Endodermal cell (in vitro differentiated cells): ENCODE results near the gene TNRC18. TPM values are rescaled to one million over a fixed set of nuclear protein-coding genes. Genes with fewer than 3 reads are reported as not detected.
A peak's percentile ranks its signal among the peaks of the same experiment; 100 is the strongest.

Experiments used
- DNase-seq: peaks from one replicate; pipeline ENCODE4 v3.0.0-alpha.2; 2017
- H3K27ac ChIP-seq: 2 replicates; pipeline ENCODE4 v1.5.1; 2013; ENCODE audit warnings: mild to moderate bottlenecking, low read depth, low read length, moderate library complexity
- H3K27me3 ChIP-seq: 2 replicates; pipeline ENCODE4 v1.6.1; 2013; ENCODE audit warnings: mild to moderate bottlenecking, low read length, moderate library complexity; ENCODE audit not compliant: insufficient read depth, control insufficient read depth, poor library complexity, severe bottlenecking
- H3K36me3 ChIP-seq: 2 replicates; pipeline ENCODE4 v1.7.0; 2013; ENCODE audit warnings: mild to moderate bottlenecking, low read length, moderate library complexity; ENCODE audit not compliant: control insufficient read depth, insufficient read depth
- H3K4me1 ChIP-seq: one replicate; pipeline ENCODE4 v1.7.0; 2013; ENCODE audit warnings: low read length; ENCODE audit not compliant: control insufficient read depth, insufficient read depth
- H3K4me3 ChIP-seq: 2 replicates; pipeline ENCODE4 v1.5.1; 2013; ENCODE audit warnings: mild to moderate bottlenecking, low read length, moderate library complexity
- H3K9ac ChIP-seq: 2 replicates; pipeline ENCODE4 v1.6.1; 2013; ENCODE audit warnings: mild to moderate bottlenecking, low read length, moderate library complexity; ENCODE audit not compliant: poor library complexity, severe bottlenecking; ENCODE audit errors: extremely low read depth
- H3K9me3 ChIP-seq: 2 replicates; pipeline ENCODE4 v1.6.1; 2013; ENCODE audit warnings: mild to moderate bottlenecking, low read length, moderate library complexity; ENCODE audit not compliant: control insufficient read depth
- H3K27ac Mint-ChIP-seq: 2 replicates; pipeline ENCODE4 v1.8.0; 2020; ENCODE audit warnings: mixed read lengths
- H3K27me3 Mint-ChIP-seq: 2 replicates; pipeline ENCODE4 v1.8.0; 2021; ENCODE audit warnings: mild to moderate bottlenecking, mixed read lengths; ENCODE audit not compliant: insufficient read depth
- H3K36me3 Mint-ChIP-seq: 2 replicates; pipeline ENCODE4 v1.8.0; 2020; ENCODE audit warnings: low read depth, mixed read lengths
- H3K4me1 Mint-ChIP-seq: 2 replicates; pipeline ENCODE4 v1.8.0; 2020; ENCODE audit warnings: mixed read lengths
- H3K4me3 Mint-ChIP-seq: 2 replicates; pipeline ENCODE4 v1.8.0; 2020; ENCODE audit warnings: mild to moderate bottlenecking, moderate library complexity, mixed read lengths
- H3K9me3 Mint-ChIP-seq: 2 replicates; pipeline ENCODE4 v1.8.0; 2020; ENCODE audit warnings: mild to moderate bottlenecking, mixed read lengths
- CTCF ChIP-seq: fragments of 200-600 bp; sonication (generic); conservative IDR thresholded peaks from 2 replicates; pipeline ENCODE4 v1.5.0; 2021; ENCODE audit warnings: antibody characterized with exemption, mild to moderate bottlenecking
- WGBS, 2 experiments: methylation state at CpG; one replicate each; pipeline versions ENCODE4 v1.1.5 to v1.1.7; 2013; ENCODE audit warnings: missing lambda C conversion rate in 2 of 2, mixed read lengths in 1 of 2; ENCODE audit not compliant: insufficient coverage in 1 of 2, insufficient read length in 1 of 2; 5-methylcytosine and 5-hydroxymethylcytosine counted together
- total RNA-seq, 2 donors: library from RNA; stranded (reverse); fragmentation: NEBNext Ultra II Directional in 1 of 2; extraction: Animal tissue kit (Norgen Biotek cat#: 25700) in 1 of 2; gene quantifications; 2 replicates in 1 of 2; 3 replicates in 1 of 2; pipeline ENCODE4 v1.2.1, GENCODE V29; 2021

Gene TNRC18
- total RNA-seq, 2 donors from 2014 or later, result 103 to 136 TPM

GRCh38 chr7:5344342-5344741 lies 79.3 kb downstream of the TNRC18 start:
- no peak for TF ChIP-seq CTCF
- Mint-ChIP-seq H3K27me3 (no peaks in the 10 kb centered on the region), H3K9me3 (peaks cover 28% of the 10 kb centered on the region), H3K27ac (no peak overlapping the region), H3K4me3 (no peak overlapping the region), H3K4me1 (no peaks in the 10 kb centered on the region), H3K36me3 (peaks cover 74% of the 10 kb centered on the region)
- Histone ChIP-seq H3K36me3 (peaks cover 74% of the 10 kb centered on the region), H3K9me3 (peaks cover 29% of the 10 kb centered on the region), H3K4me3 (no peak overlapping the region), H3K9ac (no peak overlapping the region), H3K4me1 (no peaks in the 10 kb centered on the region), H3K27me3 (no peaks in the 10 kb centered on the region), H3K27ac (no peak overlapping the region)
- no peak for DNase-seq
- WGBS, 2 experiments, result 92 to 100% methylated on average over 2 to 4 of the region's 4 CpGs

- TF ChIP-seq CTCF, result no peak
- peaks cover 29% of the 10 kb centered on the region for H3K9me3 ChIP-seq
- 96 to 100% methylated on average over 1 to 2 of the region's 2 CpGs for WGBS, 2 experiments
- Mint-ChIP-seq H3K36me3 (peaks cover 75% of the 10 kb centered on the region), H3K4me1 (no peaks in the 10 kb centered on the region), H3K4me3 (no peak overlapping the region), H3K9me3 (peaks cover 28% of the 10 kb centered on the region), H3K27ac (no peak overlapping the region), H3K27me3 (no peaks in the 10 kb centered on the region)
- no peaks in the 10 kb centered on the region for H3K27me3 ChIP-seq
- no peak overlapping the region for H3K27ac ChIP-seq
- DNase-seq, result no peak
- no peaks in the 10 kb centered on the region for H3K4me1 ChIP-seq
- H3K4me3 ChIP-seq, result no peak overlapping the region
- no peak overlapping the region for H3K9ac ChIP-seq
- H3K36me3 ChIP-seq, result peaks cover 77% of the 10 kb centered on the region
These were observed 79.8 kb downstream of the TNRC18 start for GRCh38 chr7:5343884-5344283.

GRCh38 chr7:5342631-5343030 lies 81.0 kb downstream of the TNRC18 start:
- no peaks in the 10 kb centered on the region for H3K4me1 Mint-ChIP-seq
- Histone ChIP-seq H3K4me3 (no peak overlapping the region), H3K9ac (no peak overlapping the region), H3K9me3 (peaks cover 35% of the 10 kb centered on the region), H3K36me3 (peaks cover 80% of the 10 kb centered on the region), H3K27me3 (no peaks in the 10 kb centered on the region), H3K27ac (no peak overlapping the region), H3K4me1 (no peaks in the 10 kb centered on the region)
- H3K36me3 Mint-ChIP-seq, result peaks cover 80% of the 10 kb centered on the region
- no peak for DNase-seq
- TF ChIP-seq CTCF, result no peak
- H3K4me3 Mint-ChIP-seq, result no peak overlapping the region
- 96 to 100% methylated on average over 1 to 6 of the region's 6 CpGs for WGBS, 2 experiments
- H3K27me3 Mint-ChIP-seq, result no peaks in the 10 kb centered on the region
- H3K9me3 Mint-ChIP-seq, result peaks cover 28% of the 10 kb centered on the region
- H3K27ac Mint-ChIP-seq, result peak overlapping the region; percentile 25
